ENCODE results near the gene MLEC. TPM values are rescaled to one million over a fixed set of nuclear protein-coding genes. Genes with fewer than 3 reads are reported as not detected.

MLEC gene
- total RNA-seq, 1 experiment from 2014 or later = 142 TPM

DNA sequence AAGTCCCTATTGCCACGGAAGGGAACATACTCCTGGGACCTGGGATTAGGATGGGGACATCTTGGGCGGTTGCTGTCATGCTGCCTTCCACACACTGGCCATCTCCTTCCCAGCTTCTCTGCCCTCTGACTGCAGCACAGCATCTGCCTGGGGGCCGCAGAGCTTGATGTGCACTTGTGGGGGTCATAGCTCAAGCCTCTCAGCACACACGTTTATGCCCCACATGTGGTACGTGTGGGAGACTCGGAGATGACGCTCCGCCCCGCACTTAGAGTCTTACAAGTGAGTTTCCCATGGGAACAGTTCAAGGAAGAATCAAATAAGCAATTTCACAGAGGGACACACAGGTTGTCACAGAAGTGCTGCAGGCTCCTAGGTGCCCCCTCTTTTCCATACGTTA lies 47.3 kb downstream of the MLEC start:
- Histone ChIP-seq H3K27me3 (ENCODE audit: control insufficient read depth, insufficient read depth, low read length) (no peaks in the 10 kb centered on the region), H3K4me3 (ENCODE audit: insufficient read depth, low read depth, low read length) (no peak overlapping the region), H3K36me3 (replicated peaks; ENCODE audit: control insufficient read depth, insufficient read depth, low read length) (no peaks in the 10 kb centered on the region)
- no peak for DNase-seq

DNA sequence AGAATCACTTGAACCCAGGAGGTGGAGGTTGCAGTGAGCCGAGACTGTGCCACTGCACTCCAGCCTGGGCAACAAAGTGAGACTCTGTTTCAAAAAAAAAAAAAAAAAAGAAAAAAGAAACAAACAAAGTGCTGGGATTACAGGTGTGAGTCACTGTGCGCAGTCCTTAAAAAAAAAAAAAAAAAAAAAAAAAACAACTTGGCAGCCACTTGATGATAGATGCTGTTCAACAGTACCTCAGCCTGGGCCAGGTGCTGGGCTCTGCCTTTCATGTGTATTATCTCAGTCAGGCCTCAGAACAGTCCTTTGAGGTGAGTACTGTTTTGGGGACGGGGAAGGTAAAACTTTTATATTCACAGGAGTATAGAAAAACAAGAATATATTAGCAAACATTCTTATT lies 48.2 kb downstream of the MLEC start:
- Histone ChIP-seq H3K36me3 (replicated peaks; ENCODE audit: control insufficient read depth, insufficient read depth, low read length) (no peaks in the 10 kb centered on the region), H3K4me3 (ENCODE audit: insufficient read depth, low read depth, low read length) (no peak overlapping the region), H3K27me3 (ENCODE audit: control insufficient read depth, insufficient read depth, low read length) (no peaks in the 10 kb centered on the region)
- no peak for DNase-seq

DNA sequence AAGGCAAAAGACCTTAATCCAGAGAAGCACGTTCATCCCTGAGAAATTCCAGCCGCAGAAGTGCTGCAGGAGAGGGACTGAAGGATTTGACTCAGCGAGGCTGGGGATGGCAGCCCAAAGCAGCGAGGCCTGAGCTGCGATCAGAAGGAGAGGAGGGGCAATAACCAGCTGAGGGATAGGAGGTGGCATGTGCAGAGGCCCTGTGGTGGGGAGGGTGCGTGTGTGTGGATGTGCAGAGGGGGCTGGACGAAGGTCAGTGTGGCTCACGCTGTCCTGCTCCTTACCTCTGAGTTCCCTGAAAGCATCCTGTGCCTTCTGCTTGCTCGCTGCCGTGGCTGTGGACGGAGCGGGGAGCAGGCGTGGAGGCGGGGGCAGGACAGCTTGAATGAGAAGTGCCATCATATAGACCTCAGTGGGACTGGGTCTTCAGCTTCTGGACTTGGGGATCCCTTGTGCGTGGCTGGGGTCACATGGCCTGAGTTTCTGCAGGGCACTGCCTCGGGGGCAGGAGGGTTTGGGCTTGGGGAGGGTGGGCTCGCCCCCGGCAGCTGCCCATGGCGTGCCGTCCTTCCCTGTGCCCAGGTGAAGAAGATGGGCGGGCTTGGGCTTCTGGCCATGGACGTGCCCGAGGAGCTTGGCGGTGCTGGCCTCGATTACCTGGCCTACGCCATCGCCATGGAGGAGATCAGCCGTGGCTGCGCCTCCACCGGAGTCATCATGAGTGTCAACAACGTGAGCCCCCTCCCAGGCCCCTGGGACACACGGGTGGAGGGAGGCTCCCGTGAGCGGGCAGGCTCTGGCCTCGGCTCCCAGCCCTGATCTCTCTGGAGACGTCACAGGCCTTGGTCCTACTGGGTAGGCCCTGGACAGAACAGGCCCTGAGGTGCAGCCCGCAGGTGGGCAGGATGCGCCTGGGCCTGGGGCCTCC lies 49.7 kb downstream of the MLEC start:
- Histone ChIP-seq H3K27me3 (ENCODE audit: control insufficient read depth, insufficient read depth, low read length) (no peaks in the 10 kb centered on the region), H3K36me3 (replicated peaks; ENCODE audit: control insufficient read depth, insufficient read depth, low read length) (no peaks in the 10 kb centered on the region), H3K4me3 (ENCODE audit: insufficient read depth, low read depth, low read length) (no peak overlapping the region)
- DNase-seq = no peak

DNA sequence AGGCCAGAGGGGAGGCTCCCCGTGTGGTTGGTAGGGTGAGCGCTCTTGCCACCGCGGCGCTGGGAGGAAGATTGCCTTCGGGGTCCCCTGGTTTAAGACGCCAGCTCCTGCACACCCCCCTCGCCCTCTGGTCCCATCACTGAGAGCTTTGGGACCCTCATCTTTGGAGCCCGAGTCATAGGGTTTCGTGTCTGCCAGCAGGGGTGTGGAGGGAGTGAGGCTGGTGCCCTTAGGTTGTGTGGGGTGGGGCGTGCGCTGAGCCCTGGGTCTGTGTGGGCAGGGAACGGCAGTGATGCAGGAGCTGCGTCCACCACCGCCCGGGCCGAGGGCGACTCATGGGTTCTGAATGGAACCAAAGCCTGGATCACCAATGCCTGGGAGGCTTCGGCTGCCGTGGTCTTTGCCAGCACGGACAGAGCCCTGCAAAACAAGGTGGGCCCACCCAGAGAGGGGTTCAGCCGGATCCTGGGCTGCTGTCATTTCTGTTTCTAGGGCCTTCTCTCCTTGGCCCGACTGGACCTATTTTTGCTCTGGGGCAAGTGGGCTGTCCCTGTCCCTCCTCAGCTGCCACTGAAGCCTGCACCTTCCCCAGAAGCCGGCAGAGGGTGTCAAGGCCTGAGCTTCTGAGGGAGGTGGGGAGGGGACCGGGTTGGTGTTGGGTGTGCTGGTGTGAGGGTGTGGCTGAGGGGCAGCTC lies 50.8 kb downstream of the MLEC start:
- Histone ChIP-seq H3K27me3 (ENCODE audit: control insufficient read depth, insufficient read depth, low read length) (no peaks in the 10 kb centered on the region), H3K4me3 (ENCODE audit: insufficient read depth, low read depth, low read length) (no peak overlapping the region), H3K36me3 (replicated peaks; ENCODE audit: control insufficient read depth, insufficient read depth, low read length) (no peaks in the 10 kb centered on the region)
- DNase-seq = peak; percentile 93

DNA sequence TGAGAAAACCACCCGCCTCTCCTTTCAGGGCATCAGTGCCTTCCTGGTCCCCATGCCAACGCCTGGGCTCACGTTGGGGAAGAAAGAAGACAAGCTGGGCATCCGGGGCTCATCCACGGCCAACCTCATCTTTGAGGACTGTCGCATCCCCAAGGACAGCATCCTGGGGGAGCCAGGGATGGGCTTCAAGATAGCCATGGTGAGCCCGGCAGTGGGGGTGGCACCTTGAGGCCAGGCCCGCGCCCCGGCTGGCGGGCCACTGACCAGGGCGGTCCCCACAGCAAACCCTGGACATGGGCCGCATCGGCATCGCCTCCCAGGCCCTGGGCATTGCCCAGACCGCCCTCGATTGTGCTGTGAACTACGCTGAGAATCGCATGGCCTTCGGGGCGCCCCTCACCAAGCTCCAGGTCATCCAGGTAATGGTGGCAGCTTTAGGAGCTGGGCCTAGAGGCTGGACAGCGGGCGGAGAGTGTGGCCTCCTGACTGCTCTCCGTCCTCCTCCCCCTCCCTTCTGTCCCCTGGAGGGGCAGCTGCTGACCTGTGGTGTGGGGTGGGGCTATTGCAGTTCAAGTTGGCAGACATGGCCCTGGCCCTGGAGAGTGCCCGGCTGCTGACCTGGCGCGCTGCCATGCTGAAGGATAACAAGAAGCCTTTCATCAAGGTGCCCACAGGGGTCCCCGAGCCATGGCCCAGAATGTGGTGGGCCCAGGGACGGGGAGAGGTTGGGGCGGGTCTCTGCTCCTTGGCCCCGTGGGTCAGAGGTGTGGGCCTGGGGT lies 51.5 kb downstream of the MLEC start:
- no peak overlapping the region for H3K4me3 ChIP-seq (ENCODE audit: insufficient read depth, low read depth, low read length)
- DNase-seq = no peak
- H3K36me3 ChIP-seq (replicated peaks; ENCODE audit: control insufficient read depth, insufficient read depth, low read length) = no peaks in the 10 kb centered on the region
- no peaks in the 10 kb centered on the region for H3K27me3 ChIP-seq (ENCODE audit: control insufficient read depth, insufficient read depth, low read length)

DNA sequence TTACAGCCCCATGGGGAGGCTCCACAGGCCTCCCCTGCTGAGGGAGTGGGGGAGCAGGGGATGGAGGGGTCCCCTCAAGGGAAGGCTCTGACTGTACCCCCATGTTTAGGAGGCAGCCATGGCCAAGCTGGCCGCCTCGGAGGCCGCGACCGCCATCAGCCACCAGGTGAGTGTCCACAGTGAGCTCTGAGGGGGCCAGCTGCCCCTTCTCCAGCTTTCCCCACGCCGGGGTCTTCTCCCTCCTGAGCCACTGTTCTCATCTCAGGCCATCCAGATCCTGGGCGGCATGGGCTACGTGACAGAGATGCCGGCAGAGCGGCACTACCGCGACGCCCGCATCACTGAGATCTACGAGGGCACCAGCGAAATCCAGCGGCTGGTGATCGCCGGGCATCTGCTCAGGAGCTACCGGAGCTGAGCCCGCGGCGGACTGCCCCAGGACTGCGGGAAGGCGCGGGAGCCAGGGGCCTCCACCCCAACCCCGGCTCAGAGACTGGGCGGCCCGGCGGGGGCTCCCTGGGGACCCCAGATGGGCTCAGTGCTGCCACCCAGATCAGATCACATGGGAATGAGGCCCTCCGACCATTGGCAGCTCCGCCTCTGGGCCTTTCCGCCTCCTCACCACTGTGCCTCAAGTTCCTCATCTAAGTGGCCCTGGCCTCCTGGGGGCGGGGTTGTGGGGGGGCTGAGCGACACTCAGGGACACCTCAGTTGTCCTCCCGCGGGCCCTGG lies 52.2 kb downstream of the MLEC start:
- no peaks in the 10 kb centered on the region for H3K27me3 ChIP-seq (ENCODE audit: control insufficient read depth, insufficient read depth, low read length)
- peak; percentile 56 for DNase-seq
- no peak overlapping the region for H3K4me3 ChIP-seq (ENCODE audit: insufficient read depth, low read depth, low read length)
- no peaks in the 10 kb centered on the region for H3K36me3 ChIP-seq (replicated peaks; ENCODE audit: control insufficient read depth, insufficient read depth, low read length)

DNA sequence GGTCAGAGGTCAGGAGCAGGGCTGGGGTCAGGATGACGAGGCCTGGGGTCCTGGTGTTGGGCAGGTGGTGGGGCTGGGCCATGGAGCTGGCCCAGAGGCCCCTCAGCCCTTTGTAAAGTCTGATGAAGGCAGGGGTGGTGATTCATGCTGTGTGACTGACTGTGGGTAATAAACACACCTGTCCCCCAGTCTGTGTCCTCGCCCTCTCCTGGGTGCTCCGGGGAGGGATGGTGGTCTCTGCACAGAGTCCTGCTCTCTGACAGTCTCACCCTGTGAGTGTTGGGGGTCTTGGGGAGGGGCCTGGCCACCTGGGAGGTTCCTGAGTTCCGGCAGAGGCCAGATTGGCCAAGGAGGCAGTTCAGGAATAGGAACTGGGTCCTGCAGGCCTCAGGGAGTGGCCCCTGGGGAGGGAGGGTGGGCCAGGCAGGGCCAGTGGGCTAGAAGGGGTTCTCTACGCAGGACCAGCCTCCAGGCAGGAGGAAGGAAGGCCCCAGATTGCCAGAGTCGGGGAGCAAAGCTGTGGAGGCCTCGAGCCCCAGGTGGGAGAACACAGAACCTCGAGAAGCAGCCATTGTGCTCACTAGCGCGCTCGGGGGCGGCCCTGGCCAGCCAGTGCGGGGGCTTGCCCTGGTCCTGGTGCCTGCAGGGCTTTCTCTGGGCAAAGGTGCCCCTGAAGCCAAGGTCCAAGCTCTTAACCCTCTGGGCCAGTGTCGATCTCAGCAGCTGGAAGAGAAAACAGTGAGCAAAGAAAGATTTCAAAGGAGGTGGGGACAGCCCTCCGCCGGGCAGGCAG lies 53.1 kb downstream of the MLEC start:
- H3K4me3 ChIP-seq (ENCODE audit: insufficient read depth, low read depth, low read length) = no peak overlapping the region
- peak; percentile 49 for DNase-seq
- H3K27me3 ChIP-seq (ENCODE audit: control insufficient read depth, insufficient read depth, low read length) = no peaks in the 10 kb centered on the region
- H3K36me3 ChIP-seq (replicated peaks; ENCODE audit: control insufficient read depth, insufficient read depth, low read length) = no peaks in the 10 kb centered on the region

DNA sequence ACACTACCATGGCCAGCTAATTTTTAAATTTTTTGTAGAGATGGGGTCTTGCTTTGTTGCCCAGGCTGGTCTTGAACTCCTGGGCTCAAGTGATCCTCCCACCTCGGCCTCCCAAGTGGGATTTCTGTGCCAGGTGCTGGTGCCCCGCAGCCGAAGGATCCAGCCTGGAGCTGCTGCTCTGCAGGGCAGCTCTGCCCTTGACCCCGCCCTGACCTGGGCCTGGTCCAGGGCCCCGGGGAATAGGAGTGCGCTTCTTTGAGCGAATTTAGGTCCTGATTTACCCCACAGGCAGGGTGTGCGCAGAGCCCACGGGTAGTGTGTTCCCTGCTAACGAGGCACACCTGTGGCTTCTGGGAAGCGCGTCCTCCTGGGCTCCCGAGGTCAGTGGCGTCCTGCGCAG lies 53.9 kb downstream of the MLEC start:
- peak; percentile 33 for DNase-seq
- H3K36me3 ChIP-seq (replicated peaks; ENCODE audit: control insufficient read depth, insufficient read depth, low read length) = no peaks in the 10 kb centered on the region
- H3K4me3 ChIP-seq (ENCODE audit: insufficient read depth, low read depth, low read length) = no peak overlapping the region
- no peaks in the 10 kb centered on the region for H3K27me3 ChIP-seq (ENCODE audit: control insufficient read depth, insufficient read depth, low read length)

DNA sequence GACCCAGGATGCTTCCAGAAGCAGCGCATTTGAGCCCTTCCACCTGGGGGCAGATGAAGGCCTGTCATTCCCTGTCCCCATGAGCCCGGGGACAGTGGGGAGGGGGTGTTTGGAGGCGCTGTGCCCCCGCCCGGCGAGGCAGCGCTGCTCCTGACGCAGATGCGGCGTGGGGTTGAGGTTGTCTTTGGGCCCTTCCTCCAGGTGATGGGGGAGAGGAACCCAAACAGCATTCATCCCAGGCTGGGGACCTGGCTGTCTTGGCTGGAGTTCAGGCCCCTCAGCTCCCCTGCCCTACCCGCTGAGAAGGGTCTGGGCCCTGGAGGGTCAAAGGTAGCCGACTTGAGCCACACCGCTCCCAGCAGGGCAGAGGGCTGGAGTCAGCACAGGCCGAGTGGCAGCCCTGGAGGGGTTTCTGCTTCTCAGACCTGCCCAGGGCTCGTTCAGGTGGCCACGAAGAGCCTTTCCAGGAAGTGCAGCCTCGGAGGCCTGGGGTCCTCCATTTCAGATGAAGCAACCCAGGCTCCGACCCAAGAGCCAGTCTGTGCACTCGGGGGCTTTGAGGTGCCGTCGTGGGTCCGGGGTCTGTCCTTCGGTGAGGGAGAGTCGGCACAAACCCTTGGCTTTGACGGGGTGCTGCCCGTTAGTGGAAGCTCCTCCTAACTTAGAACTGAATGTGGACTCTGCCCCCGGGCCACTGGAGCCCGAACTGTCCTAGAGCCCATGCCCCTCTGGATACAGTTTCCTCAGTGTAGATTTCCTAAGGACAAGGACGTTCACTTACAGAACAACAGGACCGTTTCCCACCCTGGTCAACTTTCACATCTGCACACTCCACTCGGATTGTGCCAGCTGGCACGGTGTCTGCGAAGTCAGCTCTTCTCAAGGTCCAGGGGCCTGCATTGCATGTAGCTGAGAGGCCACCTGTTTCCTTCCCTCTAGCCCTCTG lies 54.8 kb downstream of the MLEC start:
- peak; percentile 59 for DNase-seq
- Histone ChIP-seq H3K27me3 (ENCODE audit: control insufficient read depth, insufficient read depth, low read length) (no peaks in the 10 kb centered on the region), H3K4me3 (ENCODE audit: insufficient read depth, low read depth, low read length) (no peak overlapping the region), H3K36me3 (replicated peaks; ENCODE audit: control insufficient read depth, insufficient read depth, low read length) (no peaks in the 10 kb centered on the region)

DNA sequence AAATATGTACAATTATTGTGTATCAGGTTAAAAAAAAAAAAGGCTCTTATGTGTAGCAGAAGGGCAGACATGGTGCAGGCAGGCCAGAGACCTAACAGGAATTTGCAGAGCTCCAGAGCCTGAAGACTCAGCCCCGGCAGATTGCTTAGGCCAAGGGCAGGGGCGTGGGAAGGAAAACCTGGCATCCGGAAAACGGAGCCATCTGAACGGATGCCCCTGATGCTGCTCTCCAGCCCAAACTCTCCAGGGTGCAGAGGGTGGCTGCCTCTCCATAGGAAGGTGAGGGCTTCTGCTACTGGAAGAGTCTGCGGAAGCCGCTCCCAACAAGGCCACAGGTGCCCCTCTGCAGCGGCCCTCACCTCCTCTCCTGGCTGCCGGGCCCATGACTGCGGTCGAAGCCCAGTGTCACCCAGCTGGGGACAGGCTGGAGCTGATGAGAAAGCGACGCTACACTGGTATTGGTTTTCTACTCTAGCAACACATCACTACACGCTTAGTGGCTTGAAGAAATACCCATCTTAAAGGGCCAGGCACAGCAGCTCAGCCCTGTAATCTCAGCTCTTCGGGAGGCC lies 58.1 kb downstream of the MLEC start:
- no peaks in the 10 kb centered on the region for H3K36me3 ChIP-seq (replicated peaks; ENCODE audit: control insufficient read depth, insufficient read depth, low read length)
- peak; percentile 47 for DNase-seq
- H3K27me3 ChIP-seq (ENCODE audit: control insufficient read depth, insufficient read depth, low read length) = no peaks in the 10 kb centered on the region
- H3K4me3 ChIP-seq (ENCODE audit: insufficient read depth, low read depth, low read length) = no peak overlapping the region

DNA sequence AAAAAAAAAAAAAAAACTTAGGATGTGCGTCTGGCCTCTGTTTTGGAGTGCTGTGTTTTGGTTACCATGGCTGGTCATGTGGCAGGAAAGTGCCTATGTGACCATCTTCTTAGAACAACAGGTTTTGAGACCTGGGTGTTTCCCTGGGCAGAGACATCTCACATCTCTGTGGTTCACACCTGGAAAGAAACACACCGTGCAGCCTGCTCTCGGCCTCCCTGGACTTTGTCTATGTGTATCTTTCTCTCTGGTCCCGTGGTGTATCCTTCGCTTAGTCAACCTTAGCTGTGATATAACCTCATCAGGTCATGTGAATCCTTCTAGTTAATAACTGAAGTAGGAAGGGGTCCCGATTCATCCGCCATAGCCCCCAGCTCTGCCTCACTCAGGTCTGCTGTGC lies 61.3 kb downstream of the MLEC start:
- H3K4me3 ChIP-seq (ENCODE audit: insufficient read depth, low read depth, low read length) = no peak overlapping the region
- no peaks in the 10 kb centered on the region for H3K36me3 ChIP-seq (replicated peaks; ENCODE audit: control insufficient read depth, insufficient read depth, low read length)
- no peaks in the 10 kb centered on the region for H3K27me3 ChIP-seq (ENCODE audit: control insufficient read depth, insufficient read depth, low read length)
- DNase-seq = no peak

DNA sequence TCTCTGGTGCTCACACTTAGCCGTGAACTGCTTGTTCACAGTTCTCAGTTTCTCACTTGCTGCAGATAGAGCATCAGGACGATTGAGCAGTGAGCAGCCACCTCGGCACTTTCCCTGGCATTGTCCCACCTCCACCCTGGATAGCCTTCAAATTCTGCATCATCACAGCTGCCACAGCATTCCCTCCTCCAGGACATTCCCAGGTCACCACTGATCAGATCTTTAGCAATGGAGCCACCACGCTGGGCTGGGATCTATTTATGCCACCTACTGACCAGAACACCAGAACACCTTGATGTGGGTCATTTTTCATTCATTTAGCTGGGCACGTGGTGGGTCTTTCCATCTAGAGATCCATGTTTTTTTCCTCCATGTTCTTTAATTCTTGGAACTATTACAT lies 62.3 kb downstream of the MLEC start:
- Histone ChIP-seq H3K36me3 (replicated peaks; ENCODE audit: control insufficient read depth, insufficient read depth, low read length) (no peaks in the 10 kb centered on the region), H3K4me3 (ENCODE audit: insufficient read depth, low read depth, low read length) (no peak overlapping the region), H3K27me3 (ENCODE audit: control insufficient read depth, insufficient read depth, low read length) (no peaks in the 10 kb centered on the region)
- no peak for DNase-seq

All from H7 (cell line).